ENCODE results near the gene RANBP1. TPM values are rescaled to one million over a fixed set of nuclear protein-coding genes. Genes with fewer than 3 reads are reported as not detected.

Gene RANBP1
- total RNA-seq, 1 donor from 2014 or later = 144 TPM

- peak; percentile 45 for DNase-seq
- no peaks in the 10 kb centered on the region for H3K36me3 Mint-ChIP-seq (ENCODE audit: unreplicated experiment)
- no peaks in the 10 kb centered on the region for H3K9me3 Mint-ChIP-seq (ENCODE audit: unreplicated experiment)
- peaks cover 5% of the 10 kb centered on the region for H3K4me1 Mint-ChIP-seq (ENCODE audit: low read depth, unreplicated experiment)
- no peak overlapping the region for H3K4me3 Mint-ChIP-seq (ENCODE audit: unreplicated experiment)
- peaks cover 4% of the 10 kb centered on the region for H3K27me3 Mint-ChIP-seq (ENCODE audit: unreplicated experiment)
- TF ChIP-seq CTCF (IDR thresholded peaks at IDR 0.05; ENCODE audit: partially characterized antibody, unreplicated experiment) = no peak
- H3K27ac Mint-ChIP-seq (ENCODE audit: unreplicated experiment) = no peak overlapping the region
Observed at GRCh38 chr22:20174785-20175596, 59.1 kb downstream of the RANBP1 start.

GRCh38 chr22:20175597-20175900 is 59.6 kb downstream of the RANBP1 start:
- Mint-ChIP-seq H3K27me3 (ENCODE audit: unreplicated experiment) (peaks cover 4% of the 10 kb centered on the region), H3K9me3 (ENCODE audit: unreplicated experiment) (no peaks in the 10 kb centered on the region), H3K27ac (ENCODE audit: unreplicated experiment) (no peak overlapping the region), H3K36me3 (ENCODE audit: unreplicated experiment) (no peaks in the 10 kb centered on the region), H3K4me1 (ENCODE audit: low read depth, unreplicated experiment) (peaks cover 5% of the 10 kb centered on the region), H3K4me3 (ENCODE audit: unreplicated experiment) (no peak overlapping the region)
- no peak for DNase-seq
- TF ChIP-seq CTCF (IDR thresholded peaks at IDR 0.05; ENCODE audit: partially characterized antibody, unreplicated experiment) = no peak

GRCh38 chr22:20176421-20177085 is 60.6 kb downstream of the RANBP1 start:
- Mint-ChIP-seq H3K4me3 (ENCODE audit: unreplicated experiment) (no peak overlapping the region), H3K4me1 (ENCODE audit: low read depth, unreplicated experiment) (peaks cover 5% of the 10 kb centered on the region), H3K27ac (ENCODE audit: unreplicated experiment) (peak overlapping the region; percentile 12), H3K27me3 (ENCODE audit: unreplicated experiment) (peaks cover 4% of the 10 kb centered on the region), H3K9me3 (ENCODE audit: unreplicated experiment) (no peaks in the 10 kb centered on the region), H3K36me3 (ENCODE audit: unreplicated experiment) (no peaks in the 10 kb centered on the region)
- TF ChIP-seq CTCF (IDR thresholded peaks at IDR 0.05; ENCODE audit: partially characterized antibody, unreplicated experiment) = no peak
- no peak for DNase-seq

Small RNA genes lying within 50 kb of the gene (microRNA-seq; reads per million reads assigned to microRNA genes)
- 1.7 reads per million, percentile 8 among the genes with 10 or more reads in this experiment for gene MIR6816 (ENCODE audit: unreplicated experiment)

Other genes with a start within 250 kb of the RANBP1 start
- gene COMT, start 174.3 kb upstream of the RANBP1 start, total RNA-seq (ENCODE audit: unreplicated experiment) = 34.8 TPM
- 6.4 TPM for gene TXNRD2, start 174.3 kb upstream of the RANBP1 start, total RNA-seq (ENCODE audit: unreplicated experiment)
- gene ARVCF, start 99.3 kb upstream of the RANBP1 start, total RNA-seq (ENCODE audit: unreplicated experiment) = 119 TPM
- gene TANGO2, start 95.0 kb upstream of the RANBP1 start, total RNA-seq (ENCODE audit: unreplicated experiment) = 31.8 TPM
- gene DGCR8, start 35.9 kb upstream of the RANBP1 start, total RNA-seq (ENCODE audit: unreplicated experiment) = 93.1 TPM
- gene TRMT2A, start 1.1 kb downstream of the RANBP1 start, total RNA-seq (ENCODE audit: unreplicated experiment) = 62.1 TPM
- 119 TPM for gene ZDHHC8, start 15.7 kb downstream of the RANBP1 start, total RNA-seq (ENCODE audit: unreplicated experiment)
- gene CCDC188, start 35.0 kb downstream of the RANBP1 start, total RNA-seq (ENCODE audit: unreplicated experiment) = 0.54 TPM
- 38.3 TPM for gene RTN4R, start 152.2 kb downstream of the RANBP1 start, total RNA-seq (ENCODE audit: unreplicated experiment)
- gene DGCR6L, start 204.0 kb downstream of the RANBP1 start, total RNA-seq (ENCODE audit: unreplicated experiment) = 24.1 TPM

All from glutamatergic neuron (in vitro differentiated cells).